GM08714 (cell line): ENCODE data around the gene KCNMB2.
"Not testable (repeated sequence)": the region's sequence is repeated elsewhere in the genome, so short reads cannot be mapped to it uniquely, and the experiment has no call there.

Experiments
- H3K4me3 ChIP-seq: fragments of 200-500 bp; sonication (Bioruptor generic); 2 replicates; pipeline ENCODE4 v1.5.1; 2014; ENCODE audit warnings: mild to moderate bottlenecking, low read length, inconsistent platforms
- ZNF274 ChIP-seq: IDR thresholded peaks from 2 replicates; pipeline ENCODE4 v1.6.1; 2012; ENCODE audit warnings: mild to moderate bottlenecking, low read depth, low read length

KCNMB2 gene

GRCh38 chr3:178537122-178537705 lies 978 bp downstream of the KCNMB2 start:
- peak overlapping the region; percentile 19; the same call in 1 of the 2 replicates for H3K4me3 ChIP-seq
- TF ChIP-seq ZNF274: no peak

- TF ChIP-seq ZNF274: no peak
Observed at GRCh38 chr3:178538056-178538455, 1.8 kb downstream of the KCNMB2 start.

GRCh38 chr3:178540184-178540583 lies 3.9 kb downstream of the KCNMB2 start:
- TF ChIP-seq ZNF274: no peak
- no peak overlapping the region for H3K4me3 ChIP-seq

More at GRCh38 chr3:178538056-178538455, 1.8 kb downstream of the KCNMB2 start:
- H3K4me3 ChIP-seq: no peak overlapping the region

GRCh38 chr3:178545337-178545736 lies 9.1 kb downstream of the KCNMB2 start:
- H3K4me3 ChIP-seq: no peak overlapping the region
- TF ChIP-seq ZNF274: no peak

- no peak for TF ChIP-seq ZNF274
- H3K4me3 ChIP-seq: no peak overlapping the region
Observed at GRCh38 chr3:178546079-178546478, 9.8 kb downstream of the KCNMB2 start.

- H3K4me3 ChIP-seq: not testable (repeated sequence)
Observed at GRCh38 chr3:178549426-178549825, 13.2 kb downstream of the KCNMB2 start.

- no peak for TF ChIP-seq ZNF274
- no peak overlapping the region for H3K4me3 ChIP-seq
Observed at GRCh38 chr3:178551916-178552321, 15.7 kb downstream of the KCNMB2 start.

GRCh38 chr3:178558637-178559036 lies 22.4 kb downstream of the KCNMB2 start:
- no peak overlapping the region for H3K4me3 ChIP-seq
- no peak for TF ChIP-seq ZNF274

- TF ChIP-seq ZNF274: no peak
Observed at GRCh38 chr3:178560759-178561158, 24.5 kb downstream of the KCNMB2 start.

GRCh38 chr3:178561239-178561638 lies 25.0 kb downstream of the KCNMB2 start:
- no peak overlapping the region for H3K4me3 ChIP-seq
- TF ChIP-seq ZNF274: no peak

More at GRCh38 chr3:178560759-178561158, 24.5 kb downstream of the KCNMB2 start:
- no peak overlapping the region for H3K4me3 ChIP-seq

GRCh38 chr3:178562143-178562946 lies 26.1 kb downstream of the KCNMB2 start:
- no peak overlapping the region for H3K4me3 ChIP-seq
- TF ChIP-seq ZNF274: no peak

- no peak overlapping the region for H3K4me3 ChIP-seq
- no peak for TF ChIP-seq ZNF274
Observed at GRCh38 chr3:178562947-178563232, 26.7 kb downstream of the KCNMB2 start.

GRCh38 chr3:178567611-178568010 lies 31.4 kb downstream of the KCNMB2 start:
- TF ChIP-seq ZNF274: no peak
- H3K4me3 ChIP-seq: no peak overlapping the region

GRCh38 chr3:178568155-178568731 lies 32.0 kb downstream of the KCNMB2 start:
- TF ChIP-seq ZNF274: no peak
- H3K4me3 ChIP-seq: no peak overlapping the region

GRCh38 chr3:178568911-178569310 lies 32.7 kb downstream of the KCNMB2 start:
- TF ChIP-seq ZNF274: no peak
- H3K4me3 ChIP-seq: no peak overlapping the region
